NCI-H2196 treated with DMSO at 0.1 percent for 48 hours (cell line): ENCODE measurements around the gene AP1B1.

Experiments
- DNase-seq: peaks from one replicate; lab custom pipeline; 2025; ENCODE audit not compliant: unreplicated experiment; lab: John Stamatoyannopoulos, UW

AP1B1 gene

DNA sequence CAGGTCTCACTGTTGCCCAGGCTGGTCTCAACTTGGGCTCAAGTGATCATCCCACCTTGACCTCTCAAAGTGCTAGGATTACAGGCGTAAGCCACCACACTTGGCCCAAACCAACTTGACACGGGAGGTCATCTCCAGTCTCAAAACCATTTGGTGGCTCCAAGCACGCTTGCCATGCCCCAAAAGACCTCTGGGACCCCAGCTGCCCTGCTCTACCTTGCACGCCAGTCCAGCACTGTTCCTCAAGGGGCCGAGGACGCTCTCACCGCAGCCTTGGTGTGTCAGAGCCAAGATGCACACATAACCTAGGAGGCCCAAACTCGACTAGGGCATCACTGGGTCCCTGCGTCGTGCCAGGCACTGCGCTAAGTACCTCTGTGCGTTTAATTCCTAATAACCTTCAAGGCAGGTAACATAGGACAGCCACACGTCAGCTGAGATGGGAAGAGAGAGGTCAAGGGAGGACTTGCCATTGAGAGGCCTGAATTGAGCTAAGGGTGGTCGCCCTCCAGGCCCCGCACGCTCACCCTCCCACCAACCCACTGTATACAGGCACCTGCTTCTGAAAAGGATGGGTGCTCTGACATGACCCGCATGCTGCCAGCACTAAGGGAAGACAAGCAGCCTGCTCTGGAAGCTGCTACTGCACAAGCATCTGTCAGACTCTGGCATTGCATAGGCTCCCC is 86.5 kb downstream of the AP1B1 start:
- no peak for DNase-seq

DNA sequence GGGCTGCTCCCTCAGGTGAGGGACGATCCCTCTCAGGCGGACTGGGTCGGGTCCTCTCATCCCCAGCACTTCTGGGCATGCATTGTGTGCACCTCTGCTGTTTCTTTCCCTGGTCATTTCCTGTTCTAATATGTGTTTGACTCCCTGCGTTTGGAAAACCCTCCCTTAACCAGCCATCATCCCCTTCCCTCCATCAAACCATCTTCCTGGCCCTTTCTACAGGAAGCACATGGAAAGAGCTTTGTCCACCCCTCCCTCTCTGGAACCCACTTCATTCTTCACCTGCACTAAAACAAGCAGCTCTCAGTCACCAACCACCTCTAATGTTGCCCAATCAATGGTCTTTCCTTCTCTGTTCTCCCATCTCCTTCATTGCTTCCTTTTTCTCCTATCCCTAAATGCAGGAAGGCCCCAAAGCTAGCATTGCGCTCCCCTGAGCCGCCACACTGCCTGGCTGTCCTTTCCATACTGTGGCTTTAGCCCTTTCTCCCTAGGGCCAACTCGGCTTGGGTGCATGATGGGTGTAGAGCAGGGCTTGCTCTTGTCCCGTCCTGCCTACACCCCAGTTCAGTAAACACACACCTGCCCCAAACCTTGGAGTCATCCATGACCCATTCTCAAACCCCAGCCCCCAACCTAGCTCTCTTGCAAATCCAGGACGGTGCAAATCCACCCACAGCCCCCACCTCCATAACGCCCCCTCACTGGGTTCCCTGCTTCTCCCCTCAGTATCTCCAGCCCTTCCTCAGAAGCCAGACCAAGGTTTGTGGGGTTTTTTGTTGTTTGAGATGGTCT is 87.4 kb downstream of the AP1B1 start:
- no peak for DNase-seq

DNA sequence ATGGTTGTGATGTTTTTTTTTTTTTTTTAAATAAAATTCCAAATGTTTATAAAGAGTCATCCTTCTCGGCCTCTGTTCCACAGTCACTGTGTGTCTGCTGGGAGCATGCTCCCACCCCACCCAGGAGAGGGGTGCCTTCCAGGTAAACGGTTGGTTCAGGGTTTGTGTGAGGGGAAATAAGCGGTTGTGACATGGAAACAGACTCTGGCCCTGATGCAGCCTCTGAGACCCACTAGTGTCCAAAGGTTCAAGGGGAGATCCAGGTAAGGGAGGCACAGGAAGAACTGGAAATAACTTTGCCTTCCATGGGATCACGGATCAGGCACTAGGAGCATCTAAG is 87.9 kb downstream of the AP1B1 start:
- DNase-seq = no peak

DNA sequence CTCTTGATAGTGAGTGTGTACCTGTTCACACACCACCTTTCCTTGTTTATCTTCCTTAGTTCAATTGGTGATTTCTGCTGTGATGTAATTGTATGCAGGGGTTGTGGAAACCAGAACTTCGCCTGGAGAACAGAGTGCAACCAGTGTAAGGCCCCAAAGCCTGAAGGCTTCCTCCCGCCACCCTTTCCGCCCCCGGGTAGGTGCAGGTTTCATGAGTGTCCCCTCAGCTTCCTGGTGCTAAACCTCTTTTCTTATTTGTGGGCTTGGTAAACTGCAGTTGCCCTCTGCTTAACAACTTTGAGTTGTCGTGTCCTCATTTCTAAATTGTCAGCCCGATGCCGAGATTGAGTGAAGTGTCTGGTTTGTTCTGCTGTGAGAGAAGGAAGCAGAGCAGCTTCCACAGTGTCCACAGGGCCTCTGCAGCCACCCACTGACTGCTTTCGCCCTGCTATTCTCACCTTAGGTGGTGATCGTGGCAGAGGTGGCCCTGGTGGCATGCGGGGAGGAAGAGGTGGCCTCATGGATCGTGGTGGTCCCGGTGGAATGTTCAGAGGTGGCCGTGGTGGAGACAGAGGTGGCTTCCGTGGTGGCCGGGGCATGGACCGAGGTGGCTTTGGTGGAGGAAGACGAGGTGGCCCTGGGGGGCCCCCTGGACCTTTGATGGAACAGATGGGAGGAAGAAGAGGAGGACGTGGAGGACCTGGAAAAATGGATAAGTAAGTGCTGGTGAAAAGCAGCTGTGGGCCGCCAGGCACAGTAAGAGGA is 89.1 kb downstream of the AP1B1 start:
- no peak for DNase-seq

DNA sequence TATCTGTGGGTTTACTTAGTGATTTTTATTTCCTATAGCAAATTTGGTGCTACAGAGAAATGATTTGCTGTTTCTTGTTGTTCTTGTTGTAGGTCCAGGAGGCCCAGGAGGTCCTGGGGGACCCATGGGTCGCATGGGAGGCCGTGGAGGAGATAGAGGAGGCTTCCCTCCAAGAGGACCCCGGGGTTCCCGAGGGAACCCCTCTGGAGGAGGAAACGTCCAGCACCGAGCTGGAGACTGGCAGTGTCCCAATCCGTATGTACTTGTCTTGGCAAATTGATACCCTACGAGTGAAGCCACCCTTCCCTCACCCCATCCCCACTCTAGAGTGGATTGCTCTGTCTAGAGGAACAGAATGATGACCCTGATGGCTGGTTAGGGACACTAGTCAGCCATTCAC is 89.7 kb downstream of the AP1B1 start:
- DNase-seq = no peak

DNA sequence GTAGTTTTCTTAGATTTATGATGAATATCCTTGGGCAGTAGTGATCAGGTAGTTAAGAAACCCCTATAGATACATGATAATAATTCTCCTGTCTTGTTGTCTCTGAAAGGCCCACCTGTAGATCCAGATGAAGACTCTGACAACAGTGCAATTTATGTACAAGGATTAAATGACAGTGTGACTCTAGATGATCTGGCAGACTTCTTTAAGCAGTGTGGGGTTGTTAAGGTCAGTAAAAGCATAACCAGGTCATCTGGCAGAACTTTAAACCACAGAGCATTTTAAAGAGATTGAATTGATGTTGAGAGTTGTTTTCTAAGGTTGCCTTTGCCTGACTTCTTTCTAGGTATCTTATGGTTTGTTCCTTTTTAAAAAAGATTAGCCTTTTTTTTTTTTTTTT is 96.0 kb downstream of the AP1B1 start:
- no peak for DNase-seq

DNA sequence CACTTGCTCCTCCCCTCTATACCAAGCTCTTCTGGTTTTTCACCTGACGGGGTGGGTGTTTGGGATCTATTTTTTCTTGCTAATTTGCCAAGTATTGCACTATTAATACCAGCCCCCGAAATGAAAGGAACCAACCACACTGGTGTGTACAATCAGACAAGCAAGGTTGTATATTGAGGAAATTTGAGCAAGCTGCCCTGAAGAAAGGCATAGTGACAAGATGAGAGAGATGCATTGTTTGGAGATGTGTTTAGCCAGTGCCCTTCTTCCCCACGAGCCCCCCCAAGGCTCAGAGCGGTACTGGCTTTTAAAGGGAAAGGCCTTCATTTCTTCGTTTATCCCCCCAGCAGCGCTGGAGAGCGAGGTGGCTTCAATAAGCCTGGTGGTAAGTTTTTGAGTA is 97.2 kb downstream of the AP1B1 start:
- no peak for DNase-seq

DNA sequence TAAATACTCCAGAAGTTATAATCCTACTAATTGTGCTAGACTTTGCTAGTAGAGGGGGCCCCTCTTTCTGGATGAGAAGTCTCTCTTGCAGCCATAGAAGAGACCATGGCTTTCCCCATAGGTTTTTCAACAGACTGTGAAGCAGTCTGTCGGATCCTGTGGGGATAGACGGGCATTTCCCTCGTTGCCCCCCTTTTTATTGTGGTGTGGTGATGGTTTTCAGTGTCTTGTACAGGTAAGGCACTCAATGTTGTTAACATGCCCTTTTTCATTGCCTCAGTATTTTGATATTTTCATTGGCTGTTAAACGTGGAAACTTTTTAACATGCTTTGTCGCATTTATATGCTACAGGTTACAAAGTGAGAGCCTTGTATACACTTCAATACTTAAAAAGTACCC is 98.3 kb downstream of the AP1B1 start:
- no peak for DNase-seq

DNA sequence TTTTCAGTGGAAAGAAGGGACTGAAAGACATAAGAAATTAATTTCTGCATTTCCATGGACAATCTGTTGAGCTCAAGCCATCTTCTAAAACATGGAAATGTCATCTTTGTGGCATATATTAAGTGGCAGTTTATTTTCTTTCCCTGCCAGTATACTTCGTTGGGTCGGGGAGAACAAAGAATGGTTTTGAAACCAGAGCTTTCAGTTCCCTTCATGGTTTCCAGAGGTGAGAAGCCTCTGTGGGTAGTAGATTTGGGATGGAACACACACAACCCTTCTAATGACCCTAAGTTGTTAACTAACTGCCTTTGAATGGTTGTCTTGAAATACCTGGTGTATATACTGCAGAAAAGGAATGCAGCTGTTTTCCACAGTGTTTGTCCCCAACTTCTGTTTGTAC is 99.5 kb downstream of the AP1B1 start:
- DNase-seq = no peak

DNA sequence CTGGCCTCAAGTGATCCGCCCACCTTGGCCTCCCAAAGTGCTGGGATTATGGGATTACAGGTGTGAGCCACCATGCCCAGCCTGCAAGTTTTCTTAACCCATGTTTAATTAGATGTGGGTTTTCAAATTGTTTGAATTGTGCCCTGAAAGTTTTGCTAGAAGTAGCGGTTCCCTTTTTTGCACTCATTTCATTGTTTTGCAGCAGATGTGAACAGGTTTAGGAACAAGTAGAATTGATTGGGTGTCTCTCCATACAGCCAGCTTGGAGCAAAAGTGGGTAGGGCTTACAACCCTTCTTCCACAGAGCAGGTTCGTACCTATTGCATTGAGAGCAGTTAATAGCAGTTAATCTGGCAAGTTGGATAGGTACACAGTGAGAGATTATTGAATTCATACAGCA is 104.2 kb downstream of the AP1B1 start:
- DNase-seq = no peak

DNA sequence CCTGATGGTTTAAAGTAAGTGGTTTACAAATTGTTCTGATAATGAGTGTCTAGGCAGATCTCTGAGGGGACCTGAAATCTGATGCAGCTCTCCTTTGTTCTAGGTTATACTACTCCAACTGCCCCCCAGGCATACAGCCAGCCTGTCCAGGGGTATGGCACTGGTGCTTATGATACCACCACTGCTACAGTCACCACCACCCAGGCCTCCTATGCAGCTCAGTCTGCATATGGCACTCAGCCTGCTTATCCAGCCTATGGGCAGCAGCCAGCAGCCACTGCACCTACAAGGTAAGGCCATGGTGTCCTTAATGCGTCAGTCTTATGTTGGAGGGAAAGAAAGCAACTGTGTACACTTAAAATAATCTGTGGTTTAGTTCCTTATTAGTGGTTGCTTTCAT is 110.4 kb downstream of the AP1B1 start:
- DNase-seq = no peak
